Loucy (cell line): ENCODE measurements around the gene SNORC.

ENCODE experiments used
- H2AFZ ChIP-seq: fragments of 200-600 bp; sonication (generic); 2 replicates; pipeline ENCODE4 v1.6.0; 2016; ENCODE audit warnings: antibody characterized with exemption, mild to moderate bottlenecking, low read length, moderate library complexity
- H3F3A ChIP-seq: fragments of 200-600 bp; 2 replicates; pipeline ENCODE4 v1.6.0; 2016; ENCODE audit warnings: antibody characterized with exemption, low read depth, mild to moderate bottlenecking
- H3K27me3 ChIP-seq: fragments of 200-600 bp; sonication (generic); 2 replicates; pipeline ENCODE4 v1.6.1; 2014; ENCODE audit warnings: low read length, mild to moderate bottlenecking; ENCODE audit not compliant: insufficient read depth, poor library complexity, severe bottlenecking
- H3K36me3 ChIP-seq: fragments of 200-600 bp; sonication (generic); 2 replicates; pipeline ENCODE4 v1.6.1; 2016; ENCODE audit warnings: low read length; ENCODE audit not compliant: insufficient read depth
- H3K4me1 ChIP-seq: fragments of 200-600 bp; sonication (generic); 2 replicates; pipeline ENCODE4 v1.5.1; 2014; ENCODE audit warnings: low read length, mild to moderate bottlenecking; ENCODE audit not compliant: insufficient read depth, poor library complexity, severe bottlenecking
- H3K4me2 ChIP-seq: fragments of 200-600 bp; sonication (generic); 2 replicates; pipeline ENCODE4 v1.6.0; 2014; ENCODE audit warnings: antibody characterized with exemption, low read length, low read depth, mild to moderate bottlenecking; ENCODE audit not compliant: poor library complexity, severe bottlenecking
- H3K4me3 ChIP-seq: fragments of 200-600 bp; sonication (generic); 2 replicates; pipeline ENCODE4 v1.5.1; 2014; ENCODE audit warnings: low read length, mild to moderate bottlenecking, mixed read lengths; ENCODE audit not compliant: poor library complexity, severe bottlenecking
- H3K79me2 ChIP-seq: fragments of 200-600 bp; sonication (generic); 2 replicates; pipeline ENCODE4 v1.6.1; 2014; ENCODE audit warnings: low read length; ENCODE audit not compliant: insufficient read depth
- H3K9ac ChIP-seq: fragments of 200-600 bp; sonication (generic); 2 replicates; pipeline ENCODE4 v1.6.0; 2014; ENCODE audit warnings: mild to moderate bottlenecking, low read depth, low read length, moderate library complexity; ENCODE audit not compliant: poor library complexity, severe bottlenecking
- H3K9me2 ChIP-seq: fragments of 200-600 bp; sonication (generic); replicated peaks from 2 replicates; pipeline ENCODE4 v1.6.1; 2016; ENCODE audit warnings: low read depth, low read length, mixed read lengths
- H3K9me3 ChIP-seq: fragments of 200-600 bp; sonication (generic); 2 replicates; pipeline ENCODE4 v1.6.1; 2014; ENCODE audit warnings: mild to moderate bottlenecking, antibody characterized with exemption, low read length, low read depth; ENCODE audit not compliant: insufficient read depth
- H4K20me1 ChIP-seq: fragments of 200-600 bp; sonication (generic); 2 replicates; pipeline ENCODE4 v1.6.0; 2014; ENCODE audit warnings: antibody characterized with exemption, low read length, mild to moderate bottlenecking; ENCODE audit not compliant: insufficient read depth, poor library complexity, severe bottlenecking
- CTCF ChIP-seq: fragments of 200-600 bp; sonication (generic); conservative IDR thresholded peaks from 2 replicates; pipeline ENCODE4 v1.5.1; 2014; ENCODE audit warnings: mild to moderate bottlenecking, antibody characterized with exemption, low read length
- EZH2phosphoT487 ChIP-seq: fragments of 200-600 bp; IDR thresholded peaks from 2 replicates; pipeline ENCODE4 v1.6.1; 2018; ENCODE audit warnings: antibody characterized with exemption, mild to moderate bottlenecking, moderate library complexity, borderline replicate concordance

The SNORC gene

GRCh38 chr2:232860593-232861241 is 9.3 kb upstream of the SNORC start:
- Histone ChIP-seq H3K36me3 (peaks cover 38% of the 10 kb centered on the region; the same call in 1 of the 2 replicates), H3K27me3 (no peaks in the 10 kb centered on the region), H3K9me2 (no peaks in the 10 kb centered on the region), H3K9ac (no peak overlapping the region), H3K4me1 (no peaks in the 10 kb centered on the region), H3K4me2 (no peak overlapping the region), H3F3A (no peaks in the 10 kb centered on the region), H4K20me1 (no peaks in the 10 kb centered on the region), H2AFZ (no peak overlapping the region), H3K79me2 (no peaks in the 10 kb centered on the region), H3K9me3 (no peaks in the 10 kb centered on the region), H3K4me3 (no peak overlapping the region)
- TF ChIP-seq CTCF (no peak), EZH2phosphoT487 (no peak)

GRCh38 chr2:232861353-232861752 is 8.7 kb upstream of the SNORC start:
- Histone ChIP-seq H3K9me3 (no peaks in the 10 kb centered on the region), H3K36me3 (peaks cover 34% of the 10 kb centered on the region; the same call in 1 of the 2 replicates), H3K9ac (no peak overlapping the region), H3K4me1 (no peaks in the 10 kb centered on the region), H3K4me2 (no peak overlapping the region), H3K27me3 (no peaks in the 10 kb centered on the region), H3K79me2 (no peaks in the 10 kb centered on the region), H3F3A (no peaks in the 10 kb centered on the region), H2AFZ (no peak overlapping the region), H3K4me3 (no peak overlapping the region), H3K9me2 (no peaks in the 10 kb centered on the region), H4K20me1 (no peaks in the 10 kb centered on the region)
- no peak for TF ChIP-seq EZH2phosphoT487
- no peak for TF ChIP-seq CTCF

- Histone ChIP-seq H3K4me3 (no peak overlapping the region), H3K36me3 (peaks cover 8% of the 10 kb centered on the region; the same call in 1 of the 2 replicates), H3K4me2 (no peak overlapping the region), H3K79me2 (no peaks in the 10 kb centered on the region), H2AFZ (no peak overlapping the region), H4K20me1 (no peaks in the 10 kb centered on the region), H3K4me1 (no peaks in the 10 kb centered on the region), H3F3A (no peaks in the 10 kb centered on the region), H3K9ac (no peak overlapping the region), H3K9me2 (no peaks in the 10 kb centered on the region), H3K27me3 (no peaks in the 10 kb centered on the region), H3K9me3 (no peaks in the 10 kb centered on the region)
- TF ChIP-seq EZH2phosphoT487 (no peak), CTCF (no peak)
Measured at GRCh38 chr2:232863996-232864395, 6.1 kb upstream of the SNORC start.
